Anterior cingulate cortex (tissue), 58 donors: ENCODE data around the gene ANLN.
"Not testable (repeated sequence)": the region's sequence is repeated elsewhere in the genome, so short reads cannot be mapped to it uniquely, and the experiment has no call there.

Experiments
- DNase-seq, 58 donors: peaks; one replicate each; lab custom pipeline; 2025; lab: John Stamatoyannopoulos, UW

Gene ANLN

DNA sequence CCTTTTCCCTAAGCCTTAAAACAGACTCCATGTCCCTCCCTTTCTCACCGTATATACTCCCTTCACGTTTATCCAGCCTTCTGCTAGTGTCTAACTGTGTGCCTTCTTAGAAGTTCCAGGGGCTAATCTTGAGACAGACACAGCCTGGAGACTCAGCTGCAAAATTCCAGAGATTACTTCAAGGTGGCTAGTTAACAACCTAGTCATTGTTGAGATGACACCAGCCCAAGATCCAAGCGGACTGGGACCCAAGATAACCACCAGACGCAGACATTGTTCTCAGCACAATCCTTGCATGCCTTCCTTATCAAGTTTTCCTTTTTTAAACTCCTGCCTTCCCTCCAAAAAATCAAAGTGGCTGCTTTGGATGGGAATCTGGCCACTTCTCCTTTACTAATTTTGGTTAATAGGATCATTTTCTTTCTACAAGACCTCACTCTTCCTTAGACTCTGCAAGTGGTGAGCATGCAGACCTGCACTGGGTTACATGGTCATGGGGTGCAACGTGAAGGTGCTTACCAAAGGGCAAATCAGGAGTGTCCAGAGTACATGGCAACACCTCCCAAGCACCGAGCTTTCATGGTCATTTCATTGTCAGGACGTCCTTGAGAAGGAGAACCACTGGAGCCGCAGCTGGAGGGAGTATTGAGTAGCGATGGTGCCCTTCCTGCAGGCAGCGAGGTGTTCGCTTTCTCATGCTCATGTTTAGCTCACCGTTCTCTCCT lies 69.7 kb downstream of the ANLN start:
- DNase-seq: no peak

DNA sequence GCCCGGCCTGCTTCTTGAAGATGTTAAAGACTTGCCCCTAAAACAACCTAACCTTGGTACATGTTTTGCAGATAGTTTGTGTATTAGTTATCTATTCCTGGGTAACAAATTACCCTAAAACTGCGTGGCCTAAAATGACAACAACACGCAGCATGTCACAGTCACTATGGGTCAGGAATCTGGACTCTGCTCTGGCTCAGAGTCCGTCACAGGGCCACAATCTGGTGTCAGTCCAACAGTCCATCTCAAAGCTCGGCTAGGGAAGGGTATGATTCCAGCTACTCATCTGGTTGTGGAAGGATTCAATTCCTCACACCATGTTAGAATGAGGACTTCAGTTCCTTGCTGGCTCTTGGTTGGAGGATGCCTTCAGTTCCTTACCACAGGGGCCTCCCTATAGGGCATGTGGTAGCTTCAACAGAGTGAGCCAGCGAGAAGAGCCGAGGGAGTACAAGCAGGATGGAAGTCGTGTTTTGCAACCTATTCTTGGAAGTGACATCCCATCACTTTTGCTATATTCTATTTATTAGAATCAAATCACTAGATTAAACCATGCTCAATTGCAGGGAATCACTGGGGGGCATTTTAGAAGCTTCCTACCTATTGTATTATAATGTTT lies 71.3 kb downstream of the ANLN start:
- no peak for DNase-seq

GRCh38 chr7:36462551-36463137 lies 73.0 kb downstream of the ANLN start:
- no peak for DNase-seq

DNA sequence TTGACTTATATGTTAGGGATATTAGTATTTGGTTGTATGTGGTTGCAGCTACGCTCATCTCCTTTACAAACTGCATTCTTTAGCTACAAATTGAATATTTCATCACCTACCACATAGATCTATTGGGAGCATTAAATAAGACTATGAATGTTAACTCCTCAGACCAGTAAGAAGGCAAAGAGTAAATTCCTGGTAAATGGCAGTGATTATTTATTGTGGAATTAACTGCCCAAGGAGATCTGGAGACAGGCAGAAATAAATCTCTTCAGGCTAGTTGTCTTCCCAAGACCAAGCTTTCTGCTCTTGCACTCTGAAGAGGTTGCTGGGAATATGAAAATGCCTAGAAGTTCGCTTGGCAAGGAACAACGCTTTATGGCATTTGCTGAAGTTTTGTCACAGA lies 74.6 kb downstream of the ANLN start:
- no peak for DNase-seq

DNA sequence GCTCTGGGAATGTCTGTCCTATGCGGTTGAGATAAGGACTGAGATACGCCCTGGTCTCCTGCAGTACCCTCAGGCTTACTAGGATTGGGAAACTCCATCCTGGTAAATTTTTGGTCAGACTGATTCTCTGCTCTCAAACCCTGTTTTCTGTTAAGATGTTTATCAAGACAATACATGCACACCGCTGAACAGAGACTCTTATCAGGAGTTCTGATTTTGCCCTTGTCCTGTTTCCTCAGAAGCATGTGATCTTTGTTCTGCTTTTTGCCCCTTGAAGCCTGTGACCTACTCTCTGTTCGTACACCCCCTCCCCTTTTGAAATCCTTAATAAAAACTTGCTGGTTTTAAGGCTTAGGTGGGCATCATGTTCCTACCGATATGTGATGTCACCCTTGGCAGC lies 76.3 kb downstream of the ANLN start:
- DNase-seq: not testable (repeated sequence)

DNA sequence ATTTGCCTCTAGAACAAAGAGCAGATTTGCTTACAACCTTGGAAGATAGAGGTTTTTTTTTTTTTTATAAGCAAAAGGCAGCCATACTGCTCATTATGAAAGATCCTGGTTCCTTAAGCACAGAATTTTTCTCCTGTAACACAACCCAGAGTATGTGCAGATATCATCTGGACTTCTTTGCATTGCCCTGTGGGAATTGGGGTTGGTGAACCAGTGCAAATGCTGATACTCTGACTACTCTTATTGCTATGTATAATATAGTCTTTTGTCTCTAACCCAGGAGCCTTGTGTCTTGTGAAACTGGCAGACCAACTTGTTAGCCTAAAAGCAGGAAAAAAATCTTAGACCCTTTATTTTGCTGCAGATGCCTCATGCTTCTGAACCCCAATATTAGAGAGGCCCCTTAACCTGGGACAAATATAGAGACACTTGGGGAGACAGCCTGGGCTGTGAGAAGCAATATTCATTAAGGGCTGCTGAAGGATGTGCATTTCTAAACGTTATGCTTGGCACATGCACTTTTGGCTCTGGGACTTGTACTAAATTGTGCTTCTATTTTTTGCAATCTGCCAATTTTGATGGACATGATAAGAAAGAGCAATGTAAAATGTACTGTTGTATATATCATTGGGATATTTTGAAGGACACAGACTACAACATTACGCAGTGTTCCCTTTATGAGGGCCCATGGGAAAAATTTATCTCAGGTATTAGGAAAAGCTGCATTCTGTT lies 78.9 kb downstream of the ANLN start:
- no peak for DNase-seq

- no peak for DNase-seq
Measured at GRCh38 chr7:36469236-36469635, 79.6 kb downstream of the ANLN start.

DNA sequence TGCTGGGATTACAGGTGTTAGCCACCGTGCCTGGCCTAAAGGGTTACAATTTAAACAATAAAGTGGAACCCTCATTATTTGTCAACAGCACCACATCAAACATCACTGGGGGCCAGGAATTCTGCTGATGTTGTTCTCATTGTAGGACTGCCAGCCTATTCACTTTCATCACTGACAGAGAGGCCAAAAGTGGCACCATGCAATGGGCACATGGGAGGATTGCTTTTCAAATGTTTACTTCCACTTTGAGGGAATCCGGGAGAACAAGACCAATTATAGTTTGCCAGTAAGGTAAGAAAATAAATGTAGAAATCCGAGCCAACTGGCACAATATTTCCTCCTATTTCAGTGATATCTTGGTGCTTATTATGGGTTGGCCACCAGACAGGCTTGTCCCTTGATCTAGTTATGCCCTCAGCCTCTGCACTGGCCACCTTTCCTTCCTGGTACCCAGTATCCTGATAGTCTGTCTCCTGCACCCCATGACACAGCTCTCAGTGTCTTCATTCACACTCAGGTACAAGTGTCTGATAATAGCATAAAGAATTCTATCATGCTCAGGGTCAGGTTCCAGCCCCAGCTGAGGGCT lies 82.6 kb downstream of the ANLN start:
- DNase-seq: no peak

DNA sequence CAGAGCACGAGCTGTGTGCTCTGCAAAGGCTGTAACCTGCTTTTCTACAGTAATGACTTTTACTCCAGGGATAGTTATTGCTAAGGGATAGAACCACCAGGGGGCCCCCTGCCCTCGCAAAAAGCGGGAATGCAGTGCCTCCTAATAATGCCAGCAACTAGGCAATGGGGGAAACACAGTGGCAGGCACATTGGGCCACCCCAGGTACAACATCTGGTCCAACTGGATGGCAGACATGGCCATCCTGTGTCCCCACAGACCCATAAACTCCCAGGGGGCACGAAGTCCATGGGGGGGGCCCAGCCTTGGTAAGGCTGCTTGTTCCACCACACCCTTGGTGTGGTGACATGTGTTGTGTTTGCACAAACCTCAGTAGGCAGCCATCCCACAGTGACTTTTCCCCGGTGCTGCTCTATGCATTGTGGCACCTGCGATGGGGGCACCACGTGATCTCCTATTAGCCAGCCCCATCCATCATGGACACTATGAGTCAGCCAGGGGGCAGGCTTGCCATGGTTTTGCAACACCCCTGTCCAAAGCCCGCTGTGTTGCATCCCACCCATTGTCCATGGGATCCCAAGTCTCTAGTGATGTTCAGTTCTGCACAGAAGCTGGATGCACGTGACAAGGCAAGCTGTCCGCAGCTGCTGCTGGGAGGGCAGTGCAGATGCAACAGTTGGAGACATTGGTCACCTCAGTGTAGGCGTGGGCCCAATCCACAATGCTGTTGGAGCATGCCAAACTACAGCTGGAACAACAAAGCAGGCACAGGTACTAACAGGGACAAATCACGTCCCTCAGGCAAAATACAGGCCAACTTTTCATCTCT lies 84.0 kb downstream of the ANLN start:
- peak in 44 of 58 donors; percentile 4 to 73 (median 21) for DNase-seq

GRCh38 chr7:36474283-36475010 lies 84.8 kb downstream of the ANLN start:
- DNase-seq: no peak

DNA sequence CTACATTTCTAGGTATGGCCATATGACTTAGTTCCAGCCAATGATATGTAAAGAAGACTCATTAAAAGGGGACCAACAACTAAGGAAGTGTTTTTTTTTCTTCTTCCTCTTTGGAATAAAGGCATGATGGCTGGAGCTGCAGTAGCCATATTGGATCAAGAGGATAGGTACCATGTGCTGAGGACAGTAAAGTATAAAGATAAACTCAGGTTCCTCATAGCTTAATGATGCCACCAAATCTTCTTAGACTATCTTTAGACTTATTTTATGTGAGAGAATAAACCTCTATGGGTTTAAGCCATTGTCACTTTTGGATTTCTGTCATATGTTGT lies 85.3 kb downstream of the ANLN start:
- DNase-seq: no peak

DNA sequence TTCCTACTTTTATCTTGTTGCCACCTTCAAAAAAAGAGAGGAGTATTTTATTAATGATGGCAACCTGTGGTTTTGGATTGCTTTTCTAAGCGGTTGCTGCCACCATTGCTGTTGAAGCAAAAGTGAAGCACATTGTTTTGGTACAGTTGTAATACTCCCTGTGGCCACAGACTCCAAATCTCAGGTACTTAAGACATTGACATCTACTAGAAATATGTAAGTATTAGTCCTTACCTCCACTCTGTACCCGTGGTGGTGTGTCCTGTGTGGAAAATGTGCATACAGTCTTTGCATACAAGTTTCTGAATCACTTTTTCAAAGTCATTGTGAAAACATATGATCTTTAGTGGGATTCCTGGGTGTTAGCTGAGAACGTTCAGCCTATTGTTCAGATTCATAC lies 85.7 kb downstream of the ANLN start:
- no peak for DNase-seq

GRCh38 chr7:36478745-36479144 lies 89.1 kb downstream of the ANLN start:
- no peak for DNase-seq

DNA sequence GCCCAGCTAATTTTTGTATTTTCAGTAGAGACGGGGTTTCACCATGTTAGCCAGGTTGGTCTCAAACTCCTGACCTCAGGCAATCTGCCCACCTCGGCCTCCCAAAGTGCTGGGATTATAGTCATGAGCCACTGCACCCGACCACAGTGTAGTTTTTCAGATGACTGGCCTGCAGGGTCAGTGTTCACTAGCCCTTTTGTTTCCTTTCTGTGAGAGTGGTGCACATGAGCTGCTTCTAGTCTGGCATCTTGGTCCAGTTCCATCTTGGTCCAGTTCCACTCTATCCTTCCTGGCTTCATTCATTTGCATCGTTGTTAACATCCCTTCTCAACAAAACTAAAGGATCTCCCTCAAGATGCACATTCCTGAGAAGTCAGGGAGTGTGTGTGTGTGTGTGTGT lies 94.2 kb downstream of the ANLN start:
- DNase-seq: peak in 32 of 58 donors; percentile 3 to 71 (median 30)

- no peak for DNase-seq
Measured at GRCh38 chr7:36484265-36484664, 94.6 kb downstream of the ANLN start.

- DNase-seq: peak in 12 of 58 donors; percentile 3 to 36 (median 14)
Measured at GRCh38 chr7:36486336-36486735, 96.7 kb downstream of the ANLN start.

GRCh38 chr7:36487756-36488336 lies 98.2 kb downstream of the ANLN start:
- DNase-seq: peak in 13 of 58 donors; percentile 0 to 54 (median 4)

- DNase-seq: not testable (repeated sequence)
Measured at GRCh38 chr7:36488672-36489071, 99.0 kb downstream of the ANLN start.

GRCh38 chr7:36490419-36490830 lies 100.8 kb downstream of the ANLN start:
- no peak for DNase-seq
